ENCODE data around the gene HERC2.
"Not testable (repeated sequence)": the region's sequence is repeated elsewhere in the genome, so short reads cannot be mapped to it uniquely, and the experiment has no call there.

The HERC2 gene

GRCh38 chr15:28271697-28272260, 50.2 kb downstream of the HERC2 start:
- H3K4me1 ChIP-seq (ENCODE audit: insufficient read depth, low read length): no peaks in the 10 kb centered on the region
- peaks cover 2% of the 10 kb centered on the region for H3K9me3 ChIP-seq (ENCODE audit: low read length)
- H3K4me3 ChIP-seq (ENCODE audit: low read length): no peak overlapping the region
- peaks cover 69% of the 10 kb centered on the region for H3K36me3 ChIP-seq (ENCODE audit: insufficient read depth, low read length)
- no peak overlapping the region for H2AFZ ChIP-seq (ENCODE audit: low read depth, low read length)
- H3K27me3 ChIP-seq (ENCODE audit: insufficient read depth, low read length): no peaks in the 10 kb centered on the region

- Histone ChIP-seq H3K27me3 (ENCODE audit: insufficient read depth, low read length) (no peaks in the 10 kb centered on the region), H2AFZ (ENCODE audit: low read depth, low read length) (no peak overlapping the region), H3K9me3 (ENCODE audit: low read length) (peaks cover 2% of the 10 kb centered on the region), H3K4me1 (ENCODE audit: insufficient read depth, low read length) (no peaks in the 10 kb centered on the region), H3K4me3 (ENCODE audit: low read length) (no peak overlapping the region), H3K36me3 (ENCODE audit: insufficient read depth, low read length) (peaks cover 78% of the 10 kb centered on the region)
These were observed 52.9 kb downstream of the HERC2 start for GRCh38 chr15:28269097-28269496.

- no peak overlapping the region for H3K4me3 ChIP-seq (ENCODE audit: low read length)
- no peaks in the 10 kb centered on the region for H3K4me1 ChIP-seq (ENCODE audit: insufficient read depth, low read length)
- H3K36me3 ChIP-seq (ENCODE audit: insufficient read depth, low read length): peaks cover 78% of the 10 kb centered on the region
- no peaks in the 10 kb centered on the region for H3K27me3 ChIP-seq (ENCODE audit: insufficient read depth, low read length)
- peaks cover 2% of the 10 kb centered on the region for H3K9me3 ChIP-seq (ENCODE audit: low read length)
- H2AFZ ChIP-seq (ENCODE audit: low read depth, low read length): no peak overlapping the region
These were observed 54.3 kb downstream of the HERC2 start for GRCh38 chr15:28267727-28268126.

GRCh38 chr15:28265334-28266019, 56.5 kb downstream of the HERC2 start:
- H2AFZ ChIP-seq (ENCODE audit: low read depth, low read length): no peak overlapping the region
- H3K4me1 ChIP-seq (ENCODE audit: insufficient read depth, low read length): peaks cover 2% of the 10 kb centered on the region
- peaks cover 80% of the 10 kb centered on the region for H3K36me3 ChIP-seq (ENCODE audit: insufficient read depth, low read length)
- no peaks in the 10 kb centered on the region for H3K27me3 ChIP-seq (ENCODE audit: insufficient read depth, low read length)
- H3K9me3 ChIP-seq (ENCODE audit: low read length): no peaks in the 10 kb centered on the region
- no peak overlapping the region for H3K4me3 ChIP-seq (ENCODE audit: low read length)

GRCh38 chr15:28264166-28264565, 57.8 kb downstream of the HERC2 start:
- Histone ChIP-seq H3K36me3 (ENCODE audit: insufficient read depth, low read length) (peaks cover 78% of the 10 kb centered on the region), H3K4me1 (ENCODE audit: insufficient read depth, low read length) (peaks cover 2% of the 10 kb centered on the region)

GRCh38 chr15:28262438-28262837, 59.5 kb downstream of the HERC2 start:
- Histone ChIP-seq H3K4me1 (ENCODE audit: insufficient read depth, low read length) (peaks cover 2% of the 10 kb centered on the region), H3K36me3 (ENCODE audit: insufficient read depth, low read length) (peaks cover 64% of the 10 kb centered on the region), H3K27me3 (ENCODE audit: insufficient read depth, low read length) (no peaks in the 10 kb centered on the region), H3K4me3 (ENCODE audit: low read length) (no peak overlapping the region), H3K9me3 (ENCODE audit: low read length) (no peaks in the 10 kb centered on the region), H2AFZ (ENCODE audit: low read depth, low read length) (no peak overlapping the region)

More at GRCh38 chr15:28264166-28264565, 57.8 kb downstream of the HERC2 start:
- Histone ChIP-seq H3K4me3 (ENCODE audit: low read length) (no peak overlapping the region), H3K27me3 (ENCODE audit: insufficient read depth, low read length) (no peaks in the 10 kb centered on the region), H3K9me3 (ENCODE audit: low read length) (no peaks in the 10 kb centered on the region), H2AFZ (ENCODE audit: low read depth, low read length) (no peak overlapping the region)

GRCh38 chr15:28260722-28261121, 61.3 kb downstream of the HERC2 start:
- peaks cover 2% of the 10 kb centered on the region for H3K9me3 ChIP-seq (ENCODE audit: low read length)
- peaks cover 60% of the 10 kb centered on the region for H3K36me3 ChIP-seq (ENCODE audit: insufficient read depth, low read length)
- H2AFZ ChIP-seq (ENCODE audit: low read depth, low read length): no peak overlapping the region
- H3K4me1 ChIP-seq (ENCODE audit: insufficient read depth, low read length): peaks cover 2% of the 10 kb centered on the region
- H3K27me3 ChIP-seq (ENCODE audit: insufficient read depth, low read length): no peaks in the 10 kb centered on the region
- no peak overlapping the region for H3K4me3 ChIP-seq (ENCODE audit: low read length)

- H3K4me3 ChIP-seq (ENCODE audit: low read length): no peak overlapping the region
- H3K9me3 ChIP-seq (ENCODE audit: low read length): peaks cover 2% of the 10 kb centered on the region
- no peaks in the 10 kb centered on the region for H3K27me3 ChIP-seq (ENCODE audit: insufficient read depth, low read length)
- peaks cover 2% of the 10 kb centered on the region for H3K4me1 ChIP-seq (ENCODE audit: insufficient read depth, low read length)
- H3K36me3 ChIP-seq (ENCODE audit: insufficient read depth, low read length): peaks cover 57% of the 10 kb centered on the region
- no peak overlapping the region for H2AFZ ChIP-seq (ENCODE audit: low read depth, low read length)
These were observed 61.7 kb downstream of the HERC2 start for GRCh38 chr15:28260317-28260716.

- peaks cover 2% of the 10 kb centered on the region for H3K4me1 ChIP-seq (ENCODE audit: insufficient read depth, low read length)
- H3K4me3 ChIP-seq (ENCODE audit: low read length): no peak overlapping the region
- no peaks in the 10 kb centered on the region for H3K27me3 ChIP-seq (ENCODE audit: insufficient read depth, low read length)
- H3K9me3 ChIP-seq (ENCODE audit: low read length): peaks cover 4% of the 10 kb centered on the region
- no peak overlapping the region for H2AFZ ChIP-seq (ENCODE audit: low read depth, low read length)
- peaks cover 62% of the 10 kb centered on the region for H3K36me3 ChIP-seq (ENCODE audit: insufficient read depth, low read length)
These were observed 66.0 kb downstream of the HERC2 start for GRCh38 chr15:28255965-28256364.

- Histone ChIP-seq H3K36me3 (ENCODE audit: insufficient read depth, low read length) (peaks cover 68% of the 10 kb centered on the region), H2AFZ (ENCODE audit: low read depth, low read length) (no peak overlapping the region), H3K4me3 (ENCODE audit: low read length) (no peak overlapping the region), H3K4me1 (ENCODE audit: insufficient read depth, low read length) (no peaks in the 10 kb centered on the region), H3K9me3 (ENCODE audit: low read length) (peaks cover 12% of the 10 kb centered on the region), H3K27me3 (ENCODE audit: insufficient read depth, low read length) (no peaks in the 10 kb centered on the region)
These were observed 69.1 kb downstream of the HERC2 start for GRCh38 chr15:28252831-28253230.

GRCh38 chr15:28246605-28247004, 75.4 kb downstream of the HERC2 start:
- no peak overlapping the region for H3K4me3 ChIP-seq (ENCODE audit: low read length)
- peaks cover 77% of the 10 kb centered on the region for H3K36me3 ChIP-seq (ENCODE audit: insufficient read depth, low read length)
- no peak overlapping the region for H2AFZ ChIP-seq (ENCODE audit: low read depth, low read length)
- no peaks in the 10 kb centered on the region for H3K4me1 ChIP-seq (ENCODE audit: insufficient read depth, low read length)
- H3K27me3 ChIP-seq (ENCODE audit: insufficient read depth, low read length): no peaks in the 10 kb centered on the region
- peaks cover 28% of the 10 kb centered on the region for H3K9me3 ChIP-seq (ENCODE audit: low read length)

GRCh38 chr15:28243901-28244300, 78.1 kb downstream of the HERC2 start:
- peaks cover 74% of the 10 kb centered on the region for H3K36me3 ChIP-seq (ENCODE audit: insufficient read depth, low read length)
- H3K4me1 ChIP-seq (ENCODE audit: insufficient read depth, low read length): no peaks in the 10 kb centered on the region
- H2AFZ ChIP-seq (ENCODE audit: low read depth, low read length): no peak overlapping the region
- no peak overlapping the region for H3K4me3 ChIP-seq (ENCODE audit: low read length)
- peaks cover 20% of the 10 kb centered on the region for H3K9me3 ChIP-seq (ENCODE audit: low read length)
- no peaks in the 10 kb centered on the region for H3K27me3 ChIP-seq (ENCODE audit: insufficient read depth, low read length)

- Histone ChIP-seq H3K4me1 (ENCODE audit: insufficient read depth, low read length) (no peaks in the 10 kb centered on the region), H2AFZ (ENCODE audit: low read depth, low read length) (no peak overlapping the region), H3K36me3 (ENCODE audit: insufficient read depth, low read length) (peaks cover 73% of the 10 kb centered on the region), H3K4me3 (ENCODE audit: low read length) (no peak overlapping the region), H3K9me3 (ENCODE audit: low read length) (peaks cover 20% of the 10 kb centered on the region), H3K27me3 (ENCODE audit: insufficient read depth, low read length) (no peaks in the 10 kb centered on the region)
These were observed 78.6 kb downstream of the HERC2 start for GRCh38 chr15:28243399-28243798.

- H3K36me3 ChIP-seq (ENCODE audit: insufficient read depth, low read length): peaks cover 44% of the 10 kb centered on the region
These were observed 83.7 kb downstream of the HERC2 start for GRCh38 chr15:28238296-28238695.

More at GRCh38 chr15:28238296-28238695, 83.7 kb downstream of the HERC2 start:
- H3K4me1 ChIP-seq (ENCODE audit: insufficient read depth, low read length); H3K9me3 ChIP-seq (ENCODE audit: low read length); H3K4me3 ChIP-seq (ENCODE audit: low read length); H3K27me3 ChIP-seq (ENCODE audit: insufficient read depth, low read length); H2AFZ ChIP-seq (ENCODE audit: low read depth, low read length): not testable (repeated sequence)
